SK-N-SH (cell line): ENCODE measurements around the gene SETDB2. TPM values are rescaled to one million over a fixed set of nuclear protein-coding genes. Genes with fewer than 3 reads are reported as not detected.

Source experiments
- CTCF ChIA-PET: fragments of 300-600, 350-600 bp; formaldehyde crosslinking; extraction: SDS; loops from one replicate; lab custom pipeline; 2021; lab: Yijun Ruan, JAX
- POLR2A ChIA-PET: fragments of 350-600 bp; sonication (Branson Sonifier 250); formaldehyde crosslinking; extraction: SDS; loops from one replicate; lab custom pipeline; 2020; ENCODE audit warnings: antibody characterized with exemption, inconsistent platforms; lab: Yijun Ruan, JAX
- DNase-seq: peaks from one replicate; pipeline ENCODE4 v3.0.0; 2012
- H2AFZ ChIP-seq: fragments of 200-600 bp; sonication (generic); 2 replicates; pipeline ENCODE4 v1.8.1; 2016; ENCODE audit warnings: antibody characterized with exemption, mild to moderate bottlenecking, low read depth
- H3F3A ChIP-seq: fragments of 200-600 bp; sonication (generic); replicated peaks from 2 replicates; pipeline ENCODE3; 2016; ENCODE audit warnings: antibody characterized with exemption, mild to moderate bottlenecking; ENCODE audit not compliant: insufficient read depth
- H3K27ac ChIP-seq, 2 experiments: fragments of 200-500 bp in 1 of 2; fragments of 200-600 bp in 1 of 2; sonication (Bioruptor generic) in 1 of 2; sonication (generic), shearing (Covaris generic) in 1 of 2; 2 replicates each; pipeline versions ENCODE4 v1.5.1 to v1.6.1; 2014 to 2016; ENCODE audit warnings: low read depth in 2 of 2, inconsistent platforms in 1 of 2, low read length in 1 of 2, mild to moderate bottlenecking in 1 of 2, mixed read lengths in 1 of 2
- H3K27me3 ChIP-seq: fragments of 200-600 bp; sonication (generic), shearing (Covaris generic); 2 replicates; pipeline ENCODE4 v1.6.1; 2016; ENCODE audit warnings: mixed run types; ENCODE audit not compliant: insufficient read depth
- H3K36me3 ChIP-seq, 2 experiments: fragments of 200-500 bp in 1 of 2; fragments of 200-600 bp in 1 of 2; sonication (Bioruptor generic) in 1 of 2; sonication (generic) in 1 of 2; replicated peaks in 1 of 2; 2 replicates each; pipeline versions ENCODE3 to v1.5.1; 2014 to 2016; ENCODE audit warnings: low read length in 1 of 2, mild to moderate bottlenecking in 1 of 2; ENCODE audit not compliant: insufficient read depth in 2 of 2, control insufficient read depth in 1 of 2
- H3K4me1 ChIP-seq, 2 experiments: fragments of 200-500 bp in 1 of 2; fragments of 200-600 bp in 1 of 2; sonication (Bioruptor generic) in 1 of 2; sonication (generic), shearing (Covaris generic) in 1 of 2; 2 replicates each; pipeline versions ENCODE4 v1.5.1 to v1.6.1; 2014 to 2016; ENCODE audit warnings: low read depth in 1 of 2, low read length in 1 of 2, mixed run types in 1 of 2; ENCODE audit not compliant: insufficient read depth in 2 of 2, control insufficient read depth in 1 of 2
- H3K4me2 ChIP-seq: fragments of 200-600 bp; sonication (generic), shearing (Covaris generic); 2 replicates; pipeline ENCODE4 v1.6.1; 2017; ENCODE audit warnings: mixed run types
- H3K4me3 ChIP-seq, 2 experiments: fragments of 200-500 bp in 1 of 2; fragments of 200-600 bp in 1 of 2; sonication (Bioruptor generic) in 1 of 2; sonication (generic), shearing (Covaris generic) in 1 of 2; 2 replicates each; pipeline versions ENCODE4 v1.5.1 to v1.8.1; 2014 to 2016; ENCODE audit warnings: low read depth in 2 of 2, inconsistent platforms in 1 of 2, low read length in 1 of 2, mild to moderate bottlenecking in 1 of 2, mixed read lengths in 1 of 2, moderate library complexity in 1 of 2
- H3K79me2 ChIP-seq: fragments of 200-600 bp; sonication (generic); 2 replicates; pipeline ENCODE4 v1.8.1; 2017; ENCODE audit warnings: mild to moderate bottlenecking; ENCODE audit not compliant: insufficient read depth
- H3K9ac ChIP-seq: fragments of 200-600 bp; sonication (generic); 2 replicates; pipeline ENCODE4 v1.6.1; 2017; ENCODE audit warnings: mixed run types
- H3K9me2 ChIP-seq: fragments of 200-600 bp; sonication (generic); 2 replicates; pipeline ENCODE4 v1.6.1; 2017; ENCODE audit warnings: mixed run types
- H3K9me3 ChIP-seq: fragments of 200-600 bp; sonication (generic); 2 replicates; pipeline ENCODE4 v1.6.1; 2017; ENCODE audit warnings: mixed run types, mild to moderate bottlenecking, moderate library complexity
- H4K20me1 ChIP-seq: fragments of 200-600 bp; sonication (generic); 2 replicates; pipeline ENCODE4 v1.6.1; 2017; ENCODE audit warnings: mild to moderate bottlenecking, mixed run types; ENCODE audit not compliant: insufficient read depth
- ELF1 ChIP-seq: IDR thresholded peaks from 2 replicates; pipeline ENCODE4 v1.4.0; 2012
- GABPA ChIP-seq: IDR thresholded peaks from 2 replicates; pipeline ENCODE4 v1.4.0; 2012; ENCODE audit warnings: low read depth, mild to moderate bottlenecking
- GATA2 ChIP-seq: sonication (generic); formaldehyde crosslinking; IDR thresholded peaks from 2 replicates; pipeline ENCODE4 v1.5.0; 2020; ENCODE audit warnings: mild to moderate bottlenecking, missing genetic modification reagents
- MEF2A ChIP-seq: IDR thresholded peaks from 2 replicates; pipeline ENCODE4 v1.4.0; 2012; ENCODE audit warnings: low read depth, borderline replicate concordance
- POLR2AphosphoS5 ChIP-seq: IDR thresholded peaks from 2 replicates; pipeline ENCODE4 v1.6.1; 2012; ENCODE audit warnings: low read depth, low read length
- RCOR1 ChIP-seq: fragments of 150-350 bp; IDR thresholded peaks from 2 replicates; pipeline ENCODE4 v1.6.1; 2017; ENCODE audit warnings: antibody characterized with exemption, low read length
- SIN3A ChIP-seq: IDR thresholded peaks from 2 replicates; pipeline ENCODE4 v1.6.1; 2012; ENCODE audit warnings: low read depth, mild to moderate bottlenecking, low read length, moderate library complexity, borderline replicate concordance
- TCF12 ChIP-seq: IDR thresholded peaks from 2 replicates; pipeline ENCODE4 v1.4.0; 2012
- YY1 ChIP-seq: IDR thresholded peaks from 2 replicates; pipeline ENCODE4 v1.4.0; 2012; ENCODE audit warnings: low read depth, mild to moderate bottlenecking
- WGBS: methylation state at CpG from one replicate; pipeline ENCODE4 v1.1.6; 2017; ENCODE audit warnings: low lambda C conversion rate; 5-methylcytosine and 5-hydroxymethylcytosine counted together
- polyA plus RNA-seq, 3 experiments: library from polyadenylated mRNA; depleted of rRNA; stranded (reverse); fragments of >200 nt; gene quantifications; 2 replicates each; pipeline ENCODE4 v1.2.3, GENCODE V29; 2012
- TF ChIP-seq, protein P1 (sequence below): IDR thresholded peaks from 2 replicates; pipeline ENCODE4 v1.6.1; 2012; ENCODE audit warnings: mild to moderate bottlenecking, low read depth, low read length, moderate library complexity
- TF ChIP-seq, protein P2 (sequence below): IDR thresholded peaks from 2 replicates; pipeline ENCODE4 v1.4.0; 2012; ENCODE audit warnings: low read depth
- TF ChIP-seq, protein P3 (sequence below): fragments of 150-350 bp; IDR thresholded peaks from 2 replicates; pipeline ENCODE4 v1.6.1; 2016; ENCODE audit warnings: mild to moderate bottlenecking, low read depth, low read length
- TF ChIP-seq, protein P4 (sequence below): IDR thresholded peaks from 2 replicates; pipeline ENCODE4; 2012
- TF ChIP-seq, protein P5 (sequence below): IDR thresholded peaks from 2 replicates; pipeline ENCODE4 v1.4.0; 2012; ENCODE audit warnings: low read depth, borderline replicate concordance

The SETDB2 gene
- polyA plus RNA-seq, 1 of the 3 experiments (the other 2 are of a cell fraction), result 1.9 TPM

DNA sequence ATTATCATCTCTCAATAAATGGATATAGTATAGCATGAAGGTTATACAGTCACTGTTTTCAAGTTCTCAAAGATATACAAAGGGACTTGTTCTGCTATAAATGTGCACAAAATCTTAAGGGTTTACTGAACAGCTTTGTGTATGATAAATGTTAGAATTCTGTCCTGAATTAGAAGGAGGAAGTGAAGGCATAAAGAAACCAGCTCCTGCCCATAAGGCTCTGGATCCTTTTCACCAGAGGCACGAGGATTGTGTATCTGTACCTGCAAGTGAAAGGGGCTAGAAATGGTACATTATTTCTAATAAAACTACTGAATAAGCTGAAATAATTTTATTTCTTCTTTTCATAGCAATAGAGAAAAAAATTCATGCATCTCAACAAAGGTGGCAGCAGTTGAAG is 84.1 kb downstream of the SETDB2 start:
- Histone ChIP-seq H3F3A (peaks cover 3% of the 10 kb centered on the region), H3K9me3 (no peaks in the 10 kb centered on the region), H4K20me1 (no peaks in the 10 kb centered on the region), H3K27me3 (no peaks in the 10 kb centered on the region), H3K27ac (no peak overlapping the region), H3K79me2 (no peaks in the 10 kb centered on the region), H3K4me3 (no peak overlapping the region), H2AFZ (no peak overlapping the region), H3K9ac (no peak overlapping the region), H3K36me3 (peaks cover 22 to 33% of the 10 kb centered on the region in 2 experiments), H3K9me2 (no peaks in the 10 kb centered on the region), H3K4me1 (no peaks in the 10 kb centered on the region), H3K4me2 (no peak overlapping the region)
- 95% methylated on average over 1 of the region's 1 CpG for WGBS
- TF ChIP-seq POLR2AphosphoS5 (no peak), TCF12 (no peak)
- POLR2A ChIA-PET, result no interaction called here
- CTCF ChIA-PET, result no interaction called here
- no peak for DNase-seq

DNA sequence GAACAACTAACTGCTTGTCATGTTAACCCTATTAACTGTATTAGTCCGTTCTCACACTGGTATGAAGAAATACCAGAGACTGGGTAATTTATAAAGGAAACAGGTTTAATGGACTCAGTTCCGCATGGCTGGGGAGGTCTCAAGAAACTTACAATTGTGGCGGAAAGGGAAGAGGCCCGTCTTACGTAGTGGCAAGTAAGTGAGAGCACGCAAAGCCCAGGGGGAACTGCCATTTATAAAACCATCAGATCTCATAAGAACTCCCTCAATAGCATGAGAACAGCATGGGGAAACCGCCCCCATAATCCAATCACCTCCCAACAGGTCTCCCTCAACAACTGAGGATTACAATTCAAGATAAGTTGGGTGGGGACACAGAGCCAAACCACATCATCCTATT is 86.4 kb downstream of the SETDB2 start:
- POLR2A ChIA-PET, result no interaction called here
- 96% methylated on average over 7 of the region's 7 CpGs for WGBS

DNA sequence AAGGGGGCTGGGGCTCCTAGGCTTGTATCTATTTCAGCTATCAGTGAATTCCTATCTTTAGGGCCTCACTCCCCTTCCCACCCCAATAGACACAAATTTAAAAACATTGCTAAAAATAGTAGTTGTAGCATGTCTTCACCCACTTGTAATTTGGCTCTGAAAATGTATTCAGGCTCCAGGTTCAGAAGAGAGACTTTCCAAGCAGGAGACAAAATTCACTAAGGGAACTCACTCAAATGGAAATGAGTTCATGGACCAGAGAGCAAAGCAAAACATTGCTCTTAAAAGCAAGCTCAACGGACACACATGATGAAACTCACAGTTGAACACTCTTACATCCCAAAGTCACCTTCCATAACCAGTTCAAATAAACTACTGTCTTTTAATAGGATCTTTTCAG is 88.5 kb downstream of the SETDB2 start:
- WGBS, result 81% methylated on average over 1 of the region's 1 CpG
- Histone ChIP-seq H2AFZ (no peak overlapping the region), H3K36me3 (peaks cover 35 to 44% of the 10 kb centered on the region in 2 experiments), H3K4me2 (no peak overlapping the region), H3K4me1 (no peaks in the 10 kb centered on the region), H3K4me3 (no peak overlapping the region), H3K79me2 (no peaks in the 10 kb centered on the region), H3K27ac (no peak overlapping the region), H3K27me3 (no peaks in the 10 kb centered on the region), H3F3A (no peaks in the 10 kb centered on the region), H4K20me1 (no peaks in the 10 kb centered on the region), H3K9me2 (no peaks in the 10 kb centered on the region), H3K9ac (no peak overlapping the region), H3K9me3 (no peaks in the 10 kb centered on the region)
- ChIA-PET POLR2A (no interaction called here), CTCF (no interaction called here)
- no peak for DNase-seq
- TF ChIP-seq, protein P1, sequence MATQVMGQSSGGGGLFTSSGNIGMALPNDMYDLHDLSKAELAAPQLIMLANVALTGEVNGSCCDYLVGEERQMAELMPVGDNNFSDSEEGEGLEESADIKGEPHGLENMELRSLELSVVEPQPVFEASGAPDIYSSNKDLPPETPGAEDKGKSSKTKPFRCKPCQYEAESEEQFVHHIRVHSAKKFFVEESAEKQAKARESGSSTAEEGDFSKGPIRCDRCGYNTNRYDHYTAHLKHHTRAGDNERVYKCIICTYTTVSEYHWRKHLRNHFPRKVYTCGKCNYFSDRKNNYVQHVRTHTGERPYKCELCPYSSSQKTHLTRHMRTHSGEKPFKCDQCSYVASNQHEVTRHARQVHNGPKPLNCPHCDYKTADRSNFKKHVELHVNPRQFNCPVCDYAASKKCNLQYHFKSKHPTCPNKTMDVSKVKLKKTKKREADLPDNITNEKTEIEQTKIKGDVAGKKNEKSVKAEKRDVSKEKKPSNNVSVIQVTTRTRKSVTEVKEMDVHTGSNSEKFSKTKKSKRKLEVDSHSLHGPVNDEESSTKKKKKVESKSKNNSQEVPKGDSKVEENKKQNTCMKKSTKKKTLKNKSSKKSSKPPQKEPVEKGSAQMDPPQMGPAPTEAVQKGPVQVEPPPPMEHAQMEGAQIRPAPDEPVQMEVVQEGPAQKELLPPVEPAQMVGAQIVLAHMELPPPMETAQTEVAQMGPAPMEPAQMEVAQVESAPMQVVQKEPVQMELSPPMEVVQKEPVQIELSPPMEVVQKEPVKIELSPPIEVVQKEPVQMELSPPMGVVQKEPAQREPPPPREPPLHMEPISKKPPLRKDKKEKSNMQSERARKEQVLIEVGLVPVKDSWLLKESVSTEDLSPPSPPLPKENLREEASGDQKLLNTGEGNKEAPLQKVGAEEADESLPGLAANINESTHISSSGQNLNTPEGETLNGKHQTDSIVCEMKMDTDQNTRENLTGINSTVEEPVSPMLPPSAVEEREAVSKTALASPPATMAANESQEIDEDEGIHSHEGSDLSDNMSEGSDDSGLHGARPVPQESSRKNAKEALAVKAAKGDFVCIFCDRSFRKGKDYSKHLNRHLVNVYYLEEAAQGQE, result no peak
- TF ChIP-seq, protein P2, sequence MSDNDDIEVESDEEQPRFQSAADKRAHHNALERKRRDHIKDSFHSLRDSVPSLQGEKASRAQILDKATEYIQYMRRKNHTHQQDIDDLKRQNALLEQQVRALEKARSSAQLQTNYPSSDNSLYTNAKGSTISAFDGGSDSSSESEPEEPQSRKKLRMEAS, result no peak
- TF ChIP-seq SIN3A, result no peak
- TF ChIP-seq, protein P3, sequence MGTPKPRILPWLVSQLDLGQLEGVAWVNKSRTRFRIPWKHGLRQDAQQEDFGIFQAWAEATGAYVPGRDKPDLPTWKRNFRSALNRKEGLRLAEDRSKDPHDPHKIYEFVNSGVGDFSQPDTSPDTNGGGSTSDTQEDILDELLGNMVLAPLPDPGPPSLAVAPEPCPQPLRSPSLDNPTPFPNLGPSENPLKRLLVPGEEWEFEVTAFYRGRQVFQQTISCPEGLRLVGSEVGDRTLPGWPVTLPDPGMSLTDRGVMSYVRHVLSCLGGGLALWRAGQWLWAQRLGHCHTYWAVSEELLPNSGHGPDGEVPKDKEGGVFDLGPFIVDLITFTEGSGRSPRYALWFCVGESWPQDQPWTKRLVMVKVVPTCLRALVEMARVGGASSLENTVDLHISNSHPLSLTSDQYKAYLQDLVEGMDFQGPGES, result no peak
- TF ChIP-seq GABPA, result no peak
- TF ChIP-seq, protein P4, sequence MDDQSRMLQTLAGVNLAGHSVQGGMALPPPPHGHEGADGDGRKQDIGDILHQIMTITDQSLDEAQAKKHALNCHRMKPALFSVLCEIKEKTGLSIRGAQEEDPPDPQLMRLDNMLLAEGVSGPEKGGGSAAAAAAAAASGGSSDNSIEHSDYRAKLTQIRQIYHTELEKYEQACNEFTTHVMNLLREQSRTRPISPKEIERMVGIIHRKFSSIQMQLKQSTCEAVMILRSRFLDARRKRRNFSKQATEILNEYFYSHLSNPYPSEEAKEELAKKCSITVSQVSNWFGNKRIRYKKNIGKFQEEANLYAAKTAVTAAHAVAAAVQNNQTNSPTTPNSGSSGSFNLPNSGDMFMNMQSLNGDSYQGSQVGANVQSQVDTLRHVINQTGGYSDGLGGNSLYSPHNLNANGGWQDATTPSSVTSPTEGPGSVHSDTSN, result no peak
- TF ChIP-seq MEF2A, result no peak
- TF ChIP-seq ELF1, result no peak
- no peak for TF ChIP-seq GATA2 (CRISPR knock-in tag)
- TF ChIP-seq RCOR1, result no peak

More for the DNA sequence above, 86.4 kb downstream of the SETDB2 start:
- peaks cover 3% of the 10 kb centered on the region for H3F3A ChIP-seq
- H3K9me2 ChIP-seq, result no peaks in the 10 kb centered on the region
- H3K4me1 ChIP-seq, result no peaks in the 10 kb centered on the region
- no peak overlapping the region for H3K4me2 ChIP-seq
- no peaks in the 10 kb centered on the region for H4K20me1 ChIP-seq
- no peak overlapping the region for H3K27ac ChIP-seq
- H3K36me3 ChIP-seq, result peaks cover 31 to 36% of the 10 kb centered on the region in 2 experiments
- H2AFZ ChIP-seq, result no peak overlapping the region
- H3K9me3 ChIP-seq, result no peaks in the 10 kb centered on the region
- CTCF ChIA-PET, result no interaction called here
- DNase-seq, result no peak
- H3K4me3 ChIP-seq, result no peak overlapping the region
- no peaks in the 10 kb centered on the region for H3K27me3 ChIP-seq
- H3K9ac ChIP-seq, result no peak overlapping the region
- TF ChIP-seq GABPA (no peak), RCOR1 (no peak), YY1 (no peak)
- TF ChIP-seq, protein P5, sequence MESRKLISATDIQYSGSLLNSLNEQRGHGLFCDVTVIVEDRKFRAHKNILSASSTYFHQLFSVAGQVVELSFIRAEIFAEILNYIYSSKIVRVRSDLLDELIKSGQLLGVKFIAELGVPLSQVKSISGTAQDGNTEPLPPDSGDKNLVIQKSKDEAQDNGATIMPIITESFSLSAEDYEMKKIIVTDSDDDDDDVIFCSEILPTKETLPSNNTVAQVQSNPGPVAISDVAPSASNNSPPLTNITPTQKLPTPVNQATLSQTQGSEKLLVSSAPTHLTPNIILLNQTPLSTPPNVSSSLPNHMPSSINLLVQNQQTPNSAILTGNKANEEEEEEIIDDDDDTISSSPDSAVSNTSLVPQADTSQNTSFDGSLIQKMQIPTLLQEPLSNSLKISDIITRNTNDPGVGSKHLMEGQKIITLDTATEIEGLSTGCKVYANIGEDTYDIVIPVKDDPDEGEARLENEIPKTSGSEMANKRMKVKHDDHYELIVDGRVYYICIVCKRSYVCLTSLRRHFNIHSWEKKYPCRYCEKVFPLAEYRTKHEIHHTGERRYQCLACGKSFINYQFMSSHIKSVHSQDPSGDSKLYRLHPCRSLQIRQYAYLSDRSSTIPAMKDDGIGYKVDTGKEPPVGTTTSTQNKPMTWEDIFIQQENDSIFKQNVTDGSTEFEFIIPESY, result no peak
- TF ChIP-seq, all 33 proteins: peak for 0
- H3K79me2 ChIP-seq, result no peaks in the 10 kb centered on the region
